NCI-H82 (cell line): ENCODE results near the gene CDH26.

Experiments used
- DNase-seq: peaks from one replicate; lab custom pipeline; 2025; lab: John Stamatoyannopoulos, UW

CDH26 gene

DNA sequence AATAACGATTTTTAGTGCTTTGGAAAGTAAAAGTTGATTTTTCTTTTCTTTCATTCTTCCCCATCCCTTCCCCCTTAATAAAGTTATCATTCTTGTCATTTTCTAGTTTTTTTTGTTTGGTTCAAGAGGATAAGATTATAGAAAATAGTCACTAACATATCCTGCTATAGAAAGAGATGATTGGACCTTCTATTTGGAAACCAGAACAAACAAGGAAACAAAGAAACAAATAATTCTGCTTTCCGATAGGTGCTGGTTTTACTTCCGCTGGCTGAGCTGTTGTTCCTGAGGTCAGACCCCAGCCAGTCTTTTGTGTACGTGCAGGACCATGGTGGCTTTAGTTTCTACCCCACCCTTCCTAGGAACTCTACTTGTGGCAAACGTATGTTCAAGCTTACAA is at the start of gene CDH26:
Gene CDH26 (plus strand): TSS at position 301 of the 400 bp plus-strand sequence. CDS start 304 bp downstream, outside the sequence.
- DNase-seq: no peak

GRCh38 chr20:59908855-59909254 is 49.4 kb upstream of the CDH26 start:
- DNase-seq: no peak

DNA sequence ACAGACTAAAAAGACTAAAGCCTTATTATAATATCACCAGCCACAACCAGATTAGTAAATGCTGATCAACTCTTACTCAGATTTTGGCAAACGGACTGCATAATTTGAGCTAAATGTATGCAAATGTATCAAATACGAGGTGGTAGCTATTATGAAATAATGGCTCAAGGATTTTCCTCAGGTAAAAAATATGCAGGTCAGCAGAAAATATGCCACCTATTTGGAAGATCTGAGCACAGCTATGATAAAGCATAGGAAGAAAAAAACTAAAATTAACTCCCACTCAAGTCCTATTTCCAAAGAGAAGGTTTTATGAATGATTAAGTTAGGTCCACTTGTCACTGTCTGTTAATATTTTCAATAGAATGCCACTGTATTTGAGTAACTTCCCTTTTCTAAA is 47.2 kb upstream of the CDH26 start:
- DNase-seq: no peak

- no peak for DNase-seq
These were observed 45.6 kb upstream of the CDH26 start for GRCh38 chr20:59912609-59913008.

- DNase-seq: no peak
These were observed 37.3 kb upstream of the CDH26 start for GRCh38 chr20:59920944-59921343.

DNA sequence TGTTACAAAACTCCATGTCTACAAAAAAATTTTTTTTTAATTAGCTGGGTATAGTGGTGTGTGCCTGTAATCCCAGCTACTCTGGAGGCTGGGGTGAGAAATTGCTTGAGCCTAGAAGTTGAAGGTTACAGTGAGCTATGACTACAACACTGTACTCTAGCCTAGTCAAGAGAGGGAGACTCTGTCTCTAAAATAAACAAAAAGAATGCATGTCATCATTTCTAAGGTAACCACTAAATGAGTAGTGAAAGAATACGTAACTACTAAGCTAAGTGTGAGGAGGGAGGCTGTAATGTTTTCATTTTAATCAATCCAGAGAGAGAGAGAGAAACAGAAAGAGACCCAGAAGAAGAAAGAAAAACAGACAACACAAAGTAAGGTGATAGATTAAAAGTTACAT is 34.7 kb upstream of the CDH26 start:
- no peak for DNase-seq

- DNase-seq: no peak
These were observed 32.9 kb upstream of the CDH26 start for GRCh38 chr20:59925359-59925758.

DNA sequence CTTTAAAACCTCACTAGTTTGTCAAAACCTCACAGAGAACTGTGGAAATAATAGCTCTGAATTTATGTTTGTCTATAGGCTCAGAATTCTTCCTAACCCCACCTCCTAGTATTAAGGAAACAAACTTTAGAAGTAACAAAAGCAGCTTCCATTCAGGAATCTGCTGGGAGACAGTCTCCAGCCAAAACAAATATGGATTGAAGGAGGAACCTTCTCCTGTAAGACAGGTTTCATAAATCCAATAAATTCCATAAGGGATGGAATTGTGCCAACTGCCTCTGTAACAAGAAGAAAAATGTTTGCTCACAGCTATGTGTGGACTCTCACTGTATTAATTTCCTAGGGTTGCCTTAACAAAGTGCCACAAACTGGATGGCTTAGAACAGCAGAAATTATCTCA is 32.3 kb upstream of the CDH26 start:
- DNase-seq: no peak

DNA sequence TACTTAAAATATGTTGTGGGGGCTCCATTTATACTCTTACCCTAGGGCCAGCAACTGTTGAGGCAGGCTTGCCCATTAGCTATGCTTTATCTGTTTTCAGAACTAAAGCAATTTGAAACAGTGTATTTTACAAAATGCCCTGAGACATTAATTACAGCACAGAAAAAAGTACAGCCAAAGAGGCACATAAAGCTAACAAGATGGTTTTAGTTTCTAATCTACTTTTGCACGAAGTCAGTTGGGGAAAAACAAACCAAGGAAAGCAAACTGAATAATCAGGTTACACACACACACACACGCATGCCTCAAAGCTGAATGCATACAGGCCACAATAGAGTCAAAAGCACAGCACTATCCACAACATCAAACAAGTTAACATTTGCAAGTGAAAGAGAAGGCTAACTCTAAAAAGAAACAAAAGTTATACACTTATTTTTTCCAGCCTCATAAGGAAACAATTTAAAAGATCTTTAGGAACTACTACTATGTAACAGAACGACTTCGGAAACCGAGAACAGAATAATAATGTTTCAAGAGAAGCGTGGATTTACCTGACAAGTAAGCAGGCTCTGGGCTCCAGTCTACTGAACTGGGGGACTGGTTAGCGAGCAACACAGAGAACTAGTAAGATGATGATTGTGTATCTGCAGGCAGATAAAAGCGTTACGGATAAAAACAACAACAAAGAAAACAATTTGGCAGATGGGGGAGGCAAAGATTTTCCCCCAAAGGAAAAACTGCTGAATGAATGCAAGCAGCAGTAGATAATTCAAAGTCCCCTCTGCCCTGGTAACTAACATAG is 26.5 kb upstream of the CDH26 start:
- no peak for DNase-seq

DNA sequence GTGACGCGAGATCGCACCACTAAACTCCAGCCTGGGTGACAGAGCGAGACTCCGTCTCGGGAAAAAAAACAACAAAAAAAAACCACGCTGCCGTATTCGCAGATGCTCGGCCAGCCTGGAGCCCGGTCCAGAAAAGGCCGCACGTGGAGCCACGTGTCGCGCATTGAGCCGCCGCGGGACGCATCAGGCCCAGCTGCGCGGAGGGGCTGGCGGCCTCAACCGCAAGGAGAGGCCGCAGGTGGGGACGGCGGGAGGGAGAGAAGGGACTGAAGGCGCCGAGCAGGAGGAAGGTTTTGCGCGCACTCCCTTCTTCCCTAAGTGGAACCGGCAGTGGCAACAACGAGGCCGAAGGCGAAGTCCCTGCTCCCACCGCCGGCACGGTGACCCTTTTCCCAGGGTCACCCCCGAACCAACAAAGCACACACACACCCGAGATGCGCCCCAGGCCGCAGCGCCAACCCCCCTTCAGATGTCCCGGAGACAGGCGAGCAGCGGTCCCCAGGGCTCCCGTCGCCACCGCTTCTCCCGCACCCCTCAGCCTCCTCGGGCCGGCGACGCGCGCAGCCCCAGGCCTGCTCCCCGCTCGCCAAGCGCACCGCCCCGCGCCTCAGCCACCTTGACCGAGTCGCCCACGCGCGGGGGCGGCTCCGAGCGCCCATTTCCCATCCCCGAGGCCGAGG is 25.5 kb upstream of the CDH26 start:
- DNase-seq: no peak

DNA sequence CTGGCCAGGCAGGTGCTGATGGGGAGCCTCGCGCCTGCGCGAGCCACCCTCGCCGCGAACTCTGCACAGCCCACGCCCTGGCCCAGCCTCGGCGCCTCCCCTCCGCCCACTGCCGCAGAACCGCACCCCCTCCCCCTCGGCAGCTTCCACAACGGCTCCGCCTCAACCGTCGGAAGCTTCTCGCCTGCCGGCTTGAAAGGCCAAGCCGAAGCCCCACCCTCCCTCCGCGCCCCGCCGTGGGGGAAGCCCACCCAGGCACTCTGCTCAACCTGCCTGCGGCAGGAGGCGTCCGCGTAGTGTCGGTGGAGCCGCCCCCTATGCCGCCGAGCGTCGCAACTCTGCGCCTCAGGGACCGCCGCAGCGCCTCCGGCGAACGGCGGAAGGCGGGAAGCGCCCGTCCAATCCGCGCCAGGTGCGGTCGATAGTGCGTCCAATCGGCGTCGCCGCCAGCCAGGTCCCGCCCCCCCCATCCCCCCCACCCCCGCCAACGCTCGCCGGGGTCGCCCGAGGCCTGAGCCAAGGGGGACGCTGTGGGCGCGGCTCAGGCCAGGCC is 24.9 kb upstream of the CDH26 start, which contains the start of gene SYCP2:
Gene SYCP2 (minus strand): TSS at position 342 of the 553 bp plus-strand sequence. CDS start 11,224 bp downstream, outside the sequence.
- peak; percentile 56 for DNase-seq

GRCh38 chr20:59933849-59934585 is 24.2 kb upstream of the CDH26 start:
- peak; percentile 80 for DNase-seq

DNA sequence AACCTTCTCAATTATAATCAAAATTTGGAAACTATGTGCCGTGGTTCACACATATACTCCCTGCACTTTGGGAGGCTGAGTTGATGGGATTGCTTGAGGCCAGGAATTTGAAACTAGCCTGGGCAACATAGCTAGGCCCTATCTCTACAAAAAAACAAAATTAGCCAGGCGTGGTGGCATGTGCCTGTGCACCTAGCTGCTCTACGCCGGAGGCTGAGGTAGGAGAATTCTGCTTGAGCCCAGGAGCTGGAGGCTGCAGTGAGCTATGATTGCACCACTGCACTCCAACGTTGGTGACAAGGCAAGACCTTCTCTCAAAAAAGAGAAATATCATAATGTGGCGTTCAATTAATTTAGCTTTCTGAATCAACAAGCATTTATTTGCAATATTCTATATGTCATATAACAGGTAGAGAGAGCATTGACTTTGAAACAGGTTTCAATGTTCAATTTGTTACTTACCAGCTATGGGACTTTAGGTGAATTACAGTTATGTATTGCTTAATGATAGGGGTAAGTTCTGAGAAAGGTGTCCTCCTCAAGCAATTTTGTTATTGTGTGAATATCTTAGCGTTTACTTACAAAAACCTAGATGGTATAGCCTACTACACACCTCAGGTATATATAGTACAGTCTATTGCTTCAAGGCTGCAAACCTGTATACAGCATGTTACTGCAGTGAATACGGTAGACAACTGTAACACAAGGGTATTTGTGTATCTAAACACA is 22.6 kb upstream of the CDH26 start:
- no peak for DNase-seq

GRCh38 chr20:59936409-59936808 is 21.8 kb upstream of the CDH26 start:
- no peak for DNase-seq

- no peak for DNase-seq
These were observed 21.1 kb upstream of the CDH26 start for GRCh38 chr20:59937150-59937549.

DNA sequence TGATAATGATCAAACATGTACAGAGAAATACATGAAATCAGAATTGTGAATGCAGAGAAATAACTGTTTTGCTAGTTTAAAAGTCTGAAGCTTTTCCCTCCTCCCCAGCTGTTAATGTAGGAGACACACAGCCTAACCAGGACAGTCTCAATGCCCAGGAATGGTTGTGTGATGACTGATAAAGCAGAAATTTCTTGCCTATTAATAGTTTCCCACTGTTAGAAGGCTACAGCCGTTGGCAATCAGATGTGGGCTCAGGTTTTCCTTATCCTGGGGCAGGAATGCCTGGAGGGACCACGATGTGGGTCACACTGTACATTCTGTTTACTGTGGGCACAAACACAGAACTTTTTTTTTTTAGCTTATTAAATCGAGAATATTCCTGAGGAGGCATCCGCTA is 20.0 kb upstream of the CDH26 start:
- no peak for DNase-seq

DNA sequence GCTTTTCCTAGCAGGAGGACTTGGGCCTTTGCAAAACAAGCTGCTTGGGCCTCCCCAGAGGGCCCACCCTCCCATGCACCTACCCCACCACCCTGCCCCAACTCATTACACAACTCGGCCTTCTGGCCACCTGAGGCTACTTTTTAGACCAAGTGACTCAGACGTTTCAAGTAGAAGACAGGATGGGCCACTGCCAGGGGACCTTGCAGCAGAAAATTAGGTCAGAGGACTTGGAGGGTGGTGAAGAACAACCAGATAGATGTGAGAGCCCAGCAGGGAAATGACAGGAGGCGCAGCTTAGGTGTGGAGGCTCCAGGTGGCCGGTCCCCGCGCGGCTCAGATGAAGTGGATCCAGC is 19.5 kb upstream of the CDH26 start:
- no peak for DNase-seq

DNA sequence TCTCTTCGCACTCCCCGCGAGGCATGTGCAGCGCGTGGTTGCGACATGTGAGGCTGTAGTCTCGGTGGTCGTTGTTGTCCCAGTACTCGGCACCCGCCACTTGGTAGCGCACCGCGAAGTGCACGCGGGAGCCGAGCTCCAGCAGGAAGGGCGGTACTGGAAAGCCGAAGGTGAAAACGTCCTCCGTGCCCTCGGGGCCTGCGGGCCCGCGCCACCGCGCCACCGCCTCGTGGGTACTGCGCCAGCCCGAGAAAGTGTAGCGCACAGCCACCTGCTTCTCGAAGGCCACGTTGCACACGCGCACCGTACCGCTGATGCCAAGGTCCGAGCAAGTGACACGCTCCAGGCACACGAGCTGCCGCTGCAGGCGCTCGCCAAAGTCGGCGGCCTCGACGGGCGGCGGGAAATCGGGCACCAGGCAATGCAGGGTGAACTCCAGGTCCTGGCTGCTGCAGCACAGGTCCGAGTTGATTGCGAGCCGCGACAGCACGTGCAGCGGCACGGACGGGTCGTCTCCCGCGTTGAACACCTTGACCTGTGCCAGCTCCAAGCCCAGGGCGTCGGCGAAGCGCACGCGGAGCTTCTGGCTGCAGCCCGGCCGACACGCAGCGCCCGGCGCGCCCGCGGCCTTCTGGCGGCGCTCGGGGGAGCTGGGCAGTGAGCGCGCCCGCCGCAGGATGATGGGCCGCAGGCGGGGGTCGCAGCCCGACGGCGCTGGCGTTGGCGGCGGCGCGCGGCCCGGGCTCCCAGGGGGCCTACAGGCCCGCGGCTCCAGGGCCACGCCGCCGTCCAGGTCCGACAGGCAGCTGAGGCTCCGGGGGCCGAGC is 19.0 kb upstream of the CDH26 start:
- DNase-seq: no peak

GRCh38 chr20:59939879-59940128 is 18.4 kb upstream of the CDH26 start:
- DNase-seq: no peak

DNA sequence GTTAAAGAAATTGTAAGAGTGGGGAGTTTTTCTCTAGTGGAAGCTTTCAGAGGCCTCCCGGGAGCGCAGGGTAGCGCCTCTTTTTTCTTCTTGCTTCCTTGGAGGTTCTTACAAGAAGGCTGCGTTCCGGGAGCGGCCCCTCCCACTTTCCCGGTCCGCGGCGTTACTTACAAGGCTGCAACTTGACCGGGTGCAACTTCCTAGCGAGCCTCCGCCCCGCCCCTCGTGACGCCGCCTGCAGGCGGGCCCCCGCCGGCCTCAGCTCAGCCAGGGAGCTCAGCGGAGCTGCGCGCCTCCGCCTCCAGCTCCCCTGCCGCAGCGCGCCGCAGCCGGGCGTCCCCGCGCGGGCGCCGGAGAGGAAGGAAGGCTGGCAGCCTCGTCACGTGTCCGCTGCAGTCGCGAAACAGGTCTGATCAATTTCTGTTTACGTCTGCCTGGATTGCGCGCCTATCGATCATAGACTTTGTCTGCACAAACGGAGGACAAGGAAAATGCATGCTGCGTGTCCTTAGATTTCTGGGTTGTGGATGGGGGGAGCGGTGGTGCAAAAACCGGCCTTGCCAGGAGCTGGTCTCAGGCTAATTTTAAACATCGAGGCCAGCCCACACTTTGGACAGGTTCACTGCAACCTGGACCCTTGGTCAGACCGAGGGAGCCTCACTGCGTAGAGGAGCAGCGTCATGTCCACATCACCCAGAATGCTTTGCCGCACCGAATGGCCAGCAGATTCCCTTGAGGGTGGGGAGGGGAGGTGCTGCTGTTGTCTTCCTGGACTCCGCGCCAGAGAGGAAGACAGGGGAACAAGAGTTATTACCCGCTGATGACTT is 17.9 kb upstream of the CDH26 start, which contains the start of the genes FAM217B and PPP1R3D:
Gene FAM217B (plus strand): TSS at position 261 of the 827 bp plus-strand sequence. CDS start 3,555 bp downstream, outside the sequence.
Gene PPP1R3D (minus strand): TSS at position 177 of the 827 bp plus-strand sequence. CDS start 374 bp downstream, outside the sequence.
- DNase-seq: peak; percentile 96
